Pancreas (tissue), 10 donors: ENCODE measurements around the gene ALPL. TPM values are rescaled to one million over a fixed set of nuclear protein-coding genes. Genes with fewer than 3 reads are reported as not detected.
"Not testable (repeated sequence)": the region's sequence is repeated elsewhere in the genome, so short reads cannot be mapped to it uniquely, and the experiment has no call there.

Experiments
- ATAC-seq, 4 donors: fragments of 200-7000 bp; cut with Tn5 transposase; one replicate each; pipeline versions ENCODE4 v1.8.0 to v1.9.1; 2020; ENCODE audit warnings: mild to moderate bottlenecking in 4 of 4, moderate library complexity in 4 of 4
- DNase-seq, 6 donors: peaks; one replicate each; pipeline ENCODE4 v3.0.0-alpha.2; 2020
- FAIRE-seq: peaks from 2 replicates; lab custom pipeline; 2012; peaks lifted over from hg19 to GRCh38; lab: Jason Lieb, UNC
- H3K27ac ChIP-seq, 4 donors: fragments of 200-600 bp; sonication (generic); 1 replicate in 3 of 4; 2 replicates in 1 of 4; pipeline versions ENCODE4 v1.5.0 to v1.8.0; 2020
- H3K27me3 ChIP-seq, 4 donors: fragments of 200-600 bp; one replicate each; pipeline ENCODE4 v1.8.0; 2021
- H3K36me3 ChIP-seq, 3 donors: fragments of 200-600 bp; sonication (generic) in 1 of 3; one replicate each; pipeline versions ENCODE4 v1.5.0 to v1.8.0; 2020 to 2021
- H3K4me1 ChIP-seq, 3 donors: fragments of 200-600 bp; one replicate each; pipeline ENCODE4 v1.8.0; 2021
- H3K4me3 ChIP-seq, 4 donors: fragments of 200-600 bp; sonication (generic) in 2 of 4; one replicate each; pipeline versions ENCODE4 v1.5.0 to v1.8.0; 2020 to 2021
- H3K9me3 ChIP-seq, 4 donors: fragments of 200-600 bp; one replicate each; pipeline ENCODE4 v1.8.0; 2021
- CTCF ChIP-seq, 4 donors: fragments of 200-600 bp; sonication (generic) in 3 of 4; IDR thresholded peaks; one replicate each; pipeline versions ENCODE4 v1.5.0 to v1.8.0; 2021; ENCODE audit warnings: antibody characterized with exemption in 4 of 4
- WGBS, 2 donors: extraction: QIAGEN DNeasy Blood & Tissue Kit; methylation state at CpG; one replicate each; pipeline ENCODE4 v1.1.7; 2013; 5-methylcytosine and 5-hydroxymethylcytosine counted together
- intact Hi-C, 3 donors: fragments of 100-400 bp; cut with DNase I; formaldehyde crosslinking; loops; one replicate each; pipeline versions ENCODE4 v1.11.1 to v1.14.2; 2022
- polyA plus RNA-seq, 2 donors: library from polyadenylated mRNA; stranded (reverse); fragments of 200-250 nt; gene quantifications; one replicate each; pipeline ENCODE4 v1.2.3, GENCODE V29; 2013
- total RNA-seq, 6 donors: library from RNA; stranded (reverse); fragmentation: NEBNext Ultra II Directional in 4 of 6; extraction: Animal tissue kit (Norgen Biotek cat#: 25700) in 4 of 6; gene quantifications; one replicate each; pipeline versions ENCODE4 v1.2.1 to v1.2.4, GENCODE V29; 2021 to 2023
- donor health status: healthy with polysubstance abuse.
- donor health status: DM: no; HTN: no; CAD: no; lungs with moderate emphysema.
- donor health status: DM: no; HTN: no; CAD: no.
- donor health status: control.
- donor health status: control.
- donor health status: Bipolar disorder and iron deficiency.
- donor health status: DM: yes; HTN: yes; CAD: no.
- donor health status: DM: no; HTN: no; CAD: no.
- donor health status: DM: no; HTN: no; CAD: no.
- donor health status: DM: yes; HTN: yes; CAD: no.

The ALPL gene
- total and polyA plus RNA-seq, 8 donors = 0.63 to 6.7 (median 3.0) TPM

DNA sequence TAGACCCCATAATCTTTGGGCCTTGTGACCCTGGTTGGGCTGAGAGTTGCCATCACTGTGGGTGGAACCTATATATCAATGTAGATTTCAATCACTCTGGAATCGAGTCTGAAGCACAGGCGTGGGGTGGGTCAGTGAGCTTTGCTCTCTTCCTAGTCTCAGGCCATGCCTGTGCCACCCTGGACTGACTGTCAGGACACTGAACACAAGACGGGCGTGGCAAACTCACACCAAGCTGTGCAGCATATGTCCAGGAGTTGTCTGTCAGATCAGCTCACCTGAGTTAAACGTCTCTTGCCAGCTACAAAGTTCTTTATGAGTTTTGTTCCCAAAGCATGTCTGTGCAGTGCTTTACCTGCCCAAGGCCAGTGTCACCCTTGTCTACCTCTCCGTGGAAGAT, 30.9 kb upstream of the ALPL start:
- H3K9me3 ChIP-seq = no peaks in the 10 kb centered on the region
- peaks cover 0 to 10% (median 0%) of the 10 kb centered on the region in 3 donors for H3K36me3 ChIP-seq
- FAIRE-seq (no peak), ATAC-seq (no peak), DNase-seq (no peak)
- intact Hi-C loops = no loop called here
- 81 to 86% methylated on average over 6 of the region's 6 CpGs for WGBS, 2 donors
- H3K4me3 ChIP-seq = no peak overlapping the region
- H3K27ac ChIP-seq = no peak overlapping the region
- no peaks in the 10 kb centered on the region for H3K4me1 ChIP-seq
- no peaks in the 10 kb centered on the region for H3K27me3 ChIP-seq
- no peak for TF ChIP-seq CTCF (IDR thresholded peaks at IDR 0.05)

DNA sequence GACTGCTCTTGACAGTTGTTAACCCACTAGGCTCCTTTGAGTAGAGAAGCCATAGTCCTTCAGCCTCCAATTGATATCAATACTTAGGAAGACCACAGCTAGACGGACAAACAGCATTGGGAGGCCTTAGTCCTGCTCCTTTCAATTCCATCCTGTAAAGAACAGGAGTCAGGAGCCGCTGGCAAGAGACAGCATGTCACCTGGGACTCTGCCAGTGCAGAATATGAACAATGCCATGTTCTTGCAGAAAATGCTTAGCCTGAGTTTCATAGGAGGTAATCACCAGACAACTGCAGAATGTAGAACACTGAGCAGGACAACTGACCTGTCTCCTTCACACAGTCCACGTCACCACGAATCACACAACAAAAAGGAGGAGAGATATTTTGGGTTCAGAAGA, 25.3 kb upstream of the ALPL start:
- DNase-seq, H3K27me3 ChIP-seq, H3K27ac ChIP-seq, H3K4me3 ChIP-seq, H3K9me3 ChIP-seq, H3K4me1 ChIP-seq, intact Hi-C loops, H3K36me3 ChIP-seq, ATAC-seq, FAIRE-seq: not testable (repeated sequence)
- WGBS, 2 donors = 93% methylated on average over 2 to 4 of the region's 4 CpGs

- H3K36me3 ChIP-seq = no peaks in the 10 kb centered on the region
- no peak overlapping the region for H3K27ac ChIP-seq
- no peak overlapping the region for H3K4me3 ChIP-seq
- ATAC-seq (no peak), FAIRE-seq (no peak), DNase-seq (no peak)
- intact Hi-C loops = no loop called here
- no peak for TF ChIP-seq CTCF (IDR thresholded peaks at IDR 0.05)
- H3K27me3 ChIP-seq = no peaks in the 10 kb centered on the region
- no peaks in the 10 kb centered on the region for H3K4me1 ChIP-seq
- 71 to 77% methylated on average over 11 of the region's 11 CpGs for WGBS, 2 donors
- H3K9me3 ChIP-seq = no peaks in the 10 kb centered on the region
Measured at GRCh38 chr1:21489146-21489545, 20.1 kb upstream of the ALPL start.

DNA sequence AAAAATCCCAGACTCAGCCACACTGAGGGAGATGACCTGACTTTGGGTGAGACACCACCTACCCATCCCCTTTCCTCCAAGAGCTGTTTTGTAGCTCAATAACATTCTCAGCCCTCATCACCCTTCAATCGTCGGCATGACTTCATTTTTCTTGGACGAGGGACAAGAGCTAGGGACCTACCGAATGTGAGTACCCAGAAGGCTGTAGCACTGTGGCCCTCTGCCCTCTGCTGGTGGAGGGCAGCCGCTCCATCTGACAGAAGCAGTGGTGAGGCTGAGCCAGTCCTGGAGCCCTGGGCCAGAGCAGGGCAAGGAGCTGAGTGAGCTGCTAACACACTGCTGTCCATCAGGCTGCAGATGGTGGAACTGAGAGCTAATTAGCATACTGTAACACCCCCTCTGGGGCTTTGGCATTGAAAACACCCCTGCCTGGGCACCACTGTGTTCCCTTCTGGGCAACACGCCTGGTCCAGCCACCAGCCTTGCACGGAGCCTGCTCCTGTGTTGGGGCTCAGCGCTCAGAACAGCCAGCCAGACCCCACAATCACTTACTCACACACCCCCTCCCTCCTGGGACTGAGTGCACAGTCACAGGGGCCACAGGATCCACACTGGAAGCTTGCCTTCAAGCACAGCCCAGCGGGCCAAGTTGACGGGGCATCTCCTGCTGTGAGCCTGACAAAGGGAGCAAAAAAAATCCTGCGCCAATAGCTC, 18.3 kb upstream of the ALPL start:
- intact Hi-C loops = no loop called here
- 75 to 80% methylated on average over 11 of the region's 11 CpGs for WGBS, 2 donors

More for the DNA sequence above, 18.3 kb upstream of the ALPL start:
- no peaks in the 10 kb centered on the region for H3K4me1 ChIP-seq
- no peak for TF ChIP-seq CTCF (IDR thresholded peaks at IDR 0.05)
- FAIRE-seq = no peak
- no peaks in the 10 kb centered on the region for H3K36me3 ChIP-seq
- no peaks in the 10 kb centered on the region for H3K9me3 ChIP-seq
- no peak overlapping the region for H3K27ac ChIP-seq
- DNase-seq = no peak
- no peaks in the 10 kb centered on the region for H3K27me3 ChIP-seq
- ATAC-seq = peak in 3 of 4 donors; percentile 60 to 70 (median 68)
- H3K4me3 ChIP-seq = no peak overlapping the region
